Activated CD8-positive, alpha-beta T cell treated with anti-CD3 and anti-CD28 coated beads, Interleukin-2, amount 10 ng/mL, durations not matched to agents 7 days and 5 days (primary cell): ENCODE data around the gene FHDC1. TPM values are rescaled to one million over a fixed set of nuclear protein-coding genes. Genes with fewer than 3 reads are reported as not detected.

Experiments used
- ATAC-seq: fragments of 150-1000 bp; cut with Tn5 transposase; one replicate; pipeline ENCODE4 v1.10.0; 2021; ENCODE audit warnings: moderate library complexity
- CTCF ChIA-PET: fragments of 350-600 bp; sonication (Branson Sonifier 250); formaldehyde crosslinking; loops from one replicate; lab custom pipeline; 2021; ENCODE audit warnings: antibody characterized with exemption; lab: Charles Lee
- POLR2A ChIA-PET: fragments of 350-600 bp; sonication (Branson Sonifier 250); formaldehyde crosslinking; loops from one replicate; lab custom pipeline; 2021; ENCODE audit warnings: antibody characterized with exemption; lab: Charles Lee
- DNase-seq: peaks from one replicate; pipeline ENCODE4 v3.0.0-alpha.2; 2020
- H3K27ac Mint-ChIP-seq: one replicate; pipeline ENCODE4 v1.8.0; 2021; ENCODE audit warnings: mild to moderate bottlenecking, mixed read lengths
- H3K27me3 Mint-ChIP-seq: one replicate; pipeline ENCODE4 v1.8.0; 2021; ENCODE audit warnings: low read depth, mixed read lengths
- H3K36me3 Mint-ChIP-seq: one replicate; pipeline ENCODE4 v1.8.0; 2021; ENCODE audit warnings: low read depth, mixed read lengths
- H3K4me1 Mint-ChIP-seq: one replicate; pipeline ENCODE4 v1.8.0; 2021; ENCODE audit warnings: low read depth, mixed read lengths
- H3K4me3 Mint-ChIP-seq: one replicate; pipeline ENCODE4 v1.8.0; 2021; ENCODE audit warnings: mild to moderate bottlenecking, mixed read lengths
- H3K9me3 Mint-ChIP-seq: one replicate; pipeline ENCODE4 v1.8.0; 2022; ENCODE audit warnings: mixed read lengths; ENCODE audit not compliant: insufficient read depth
- total RNA-seq, 2 experiments: library from RNA; stranded (reverse); gene quantifications; one replicate each; pipeline ENCODE4 v1.2.3, GENCODE V29; 2021

The FHDC1 gene
- total RNA-seq, 2 experiments from 2014 or later, result 0.13 to 0.24 TPM

GRCh38 chr4:152974468-152975379 is 38.6 kb downstream of the FHDC1 start:
- peaks cover 2% of the 10 kb centered on the region for H3K27me3 Mint-ChIP-seq
- CTCF ChIA-PET, result no interaction called here

GRCh38 chr4:152975380-152976211 is 39.5 kb downstream of the FHDC1 start:
- no peak for ATAC-seq
- ChIA-PET POLR2A (no interaction called here), CTCF (no interaction called here)
- Mint-ChIP-seq H3K4me1 (no peaks in the 10 kb centered on the region), H3K36me3 (no peaks in the 10 kb centered on the region), H3K9me3 (no peaks in the 10 kb centered on the region), H3K27me3 (peaks cover 2% of the 10 kb centered on the region), H3K4me3 (no peak overlapping the region), H3K27ac (no peak overlapping the region)
- DNase-seq, result no peak

More at GRCh38 chr4:152974468-152975379, 38.6 kb downstream of the FHDC1 start:
- no peak for ATAC-seq
- H3K4me1 Mint-ChIP-seq, result no peaks in the 10 kb centered on the region
- H3K27ac Mint-ChIP-seq, result no peak overlapping the region
- H3K36me3 Mint-ChIP-seq, result no peaks in the 10 kb centered on the region
- H3K9me3 Mint-ChIP-seq, result no peaks in the 10 kb centered on the region
- no peak for DNase-seq
- H3K4me3 Mint-ChIP-seq, result no peak overlapping the region
- POLR2A ChIA-PET, result no interaction called here

DNA sequence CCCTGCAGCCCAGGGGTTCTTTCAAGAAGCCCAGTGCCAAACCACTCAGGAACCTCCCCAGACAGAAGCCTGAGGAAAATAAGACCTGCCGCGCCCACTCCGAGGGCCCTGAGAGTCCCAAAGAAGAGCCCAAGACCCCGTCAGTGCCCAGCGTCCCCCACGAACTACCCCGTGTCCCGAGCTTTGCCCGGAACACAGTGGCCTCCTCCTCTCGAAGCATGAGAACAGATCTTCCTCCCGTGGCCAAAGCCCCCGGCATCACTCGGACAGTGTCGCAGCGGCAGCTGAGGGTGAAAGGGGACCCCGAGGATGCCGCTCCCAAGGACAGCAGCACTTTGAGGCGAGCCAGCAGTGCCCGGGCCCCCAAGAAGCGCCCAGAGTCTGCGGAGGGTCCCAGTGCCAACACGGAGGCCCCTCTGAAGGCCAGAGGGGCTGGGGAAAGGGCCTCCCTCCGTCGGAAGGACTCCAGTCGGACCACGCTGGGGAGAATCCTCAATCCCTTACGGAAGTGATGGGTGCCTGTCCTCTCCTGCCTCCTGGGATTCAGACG is 40.2 kb downstream of the FHDC1 start:
- no peak overlapping the region for H3K4me3 Mint-ChIP-seq
- no peak overlapping the region for H3K27ac Mint-ChIP-seq
- CTCF ChIA-PET, result no interaction called here
- H3K27me3 Mint-ChIP-seq, result peaks cover 2% of the 10 kb centered on the region
- POLR2A ChIA-PET, result no interaction called here
- no peaks in the 10 kb centered on the region for H3K4me1 Mint-ChIP-seq
- ATAC-seq, result no peak
- H3K9me3 Mint-ChIP-seq, result no peaks in the 10 kb centered on the region
- DNase-seq, result no peak
- no peaks in the 10 kb centered on the region for H3K36me3 Mint-ChIP-seq

- ChIA-PET CTCF (no interaction called here), POLR2A (no interaction called here)
- no peak for ATAC-seq
- no peak for DNase-seq
- no peaks in the 10 kb centered on the region for H3K9me3 Mint-ChIP-seq
- no peak overlapping the region for H3K4me3 Mint-ChIP-seq
- H3K4me1 Mint-ChIP-seq, result no peaks in the 10 kb centered on the region
- no peaks in the 10 kb centered on the region for H3K36me3 Mint-ChIP-seq
- H3K27me3 Mint-ChIP-seq, result peaks cover 2% of the 10 kb centered on the region
- no peak overlapping the region for H3K27ac Mint-ChIP-seq
These were observed 43.7 kb downstream of the FHDC1 start for GRCh38 chr4:152979731-152980330.

DNA sequence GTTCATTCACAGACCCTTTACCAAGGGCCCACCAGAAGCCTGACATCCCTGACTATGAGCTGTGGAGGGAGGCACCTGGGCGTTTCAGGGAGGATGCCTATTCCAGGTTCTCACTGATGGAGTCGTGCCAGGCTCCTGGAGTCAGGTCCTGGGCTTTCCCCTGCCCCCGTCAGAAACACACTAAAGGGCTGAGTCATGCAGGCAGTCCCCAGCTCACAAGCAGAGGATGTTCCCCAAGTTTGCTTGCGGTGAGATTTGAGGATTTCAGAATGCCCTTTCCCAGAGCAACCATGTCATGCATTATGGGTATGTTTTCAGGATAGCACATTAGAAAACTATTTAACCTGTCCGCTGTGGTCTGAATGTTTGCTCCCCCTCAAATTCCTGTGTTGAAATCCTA is 45.2 kb downstream of the FHDC1 start:
- ChIA-PET CTCF (no interaction called here), POLR2A (no interaction called here)
- Mint-ChIP-seq H3K36me3 (no peaks in the 10 kb centered on the region), H3K9me3 (no peaks in the 10 kb centered on the region), H3K4me3 (no peak overlapping the region), H3K27ac (no peak overlapping the region), H3K27me3 (peaks cover 2% of the 10 kb centered on the region), H3K4me1 (no peaks in the 10 kb centered on the region)
- ATAC-seq (no peak), DNase-seq (no peak)

- Mint-ChIP-seq H3K36me3 (no peaks in the 10 kb centered on the region), H3K27me3 (peaks cover 2% of the 10 kb centered on the region), H3K4me3 (no peak overlapping the region), H3K27ac (no peak overlapping the region), H3K9me3 (no peaks in the 10 kb centered on the region), H3K4me1 (no peaks in the 10 kb centered on the region)
- ATAC-seq (no peak), DNase-seq (no peak)
- POLR2A ChIA-PET, result no interaction called here
- CTCF ChIA-PET, result no interaction called here
These were observed 45.7 kb downstream of the FHDC1 start for GRCh38 chr4:152981842-152982241.

GRCh38 chr4:152983221-152983620 is 47.1 kb downstream of the FHDC1 start:
- Mint-ChIP-seq H3K4me1 (no peaks in the 10 kb centered on the region), H3K36me3 (no peaks in the 10 kb centered on the region), H3K4me3 (no peak overlapping the region), H3K27ac (no peak overlapping the region), H3K27me3 (no peaks in the 10 kb centered on the region), H3K9me3 (no peaks in the 10 kb centered on the region)
- POLR2A ChIA-PET, result interaction anchor here (0.6 kb wide), 1 partner anchor 1486 kb away, joined by 3 read pairs; no protein-coding TSS in a partner anchor
- ATAC-seq, result no peak
- CTCF ChIA-PET, result no interaction called here
- DNase-seq, result no peak

GRCh38 chr4:152983774-152984411 is 47.8 kb downstream of the FHDC1 start:
- Mint-ChIP-seq H3K27ac (no peak overlapping the region), H3K4me1 (no peaks in the 10 kb centered on the region), H3K36me3 (no peaks in the 10 kb centered on the region), H3K9me3 (no peaks in the 10 kb centered on the region), H3K27me3 (no peaks in the 10 kb centered on the region), H3K4me3 (no peak overlapping the region)
- ChIA-PET POLR2A (no interaction called here), CTCF (no interaction called here)
- no peak for DNase-seq
- ATAC-seq, result no peak

DNA sequence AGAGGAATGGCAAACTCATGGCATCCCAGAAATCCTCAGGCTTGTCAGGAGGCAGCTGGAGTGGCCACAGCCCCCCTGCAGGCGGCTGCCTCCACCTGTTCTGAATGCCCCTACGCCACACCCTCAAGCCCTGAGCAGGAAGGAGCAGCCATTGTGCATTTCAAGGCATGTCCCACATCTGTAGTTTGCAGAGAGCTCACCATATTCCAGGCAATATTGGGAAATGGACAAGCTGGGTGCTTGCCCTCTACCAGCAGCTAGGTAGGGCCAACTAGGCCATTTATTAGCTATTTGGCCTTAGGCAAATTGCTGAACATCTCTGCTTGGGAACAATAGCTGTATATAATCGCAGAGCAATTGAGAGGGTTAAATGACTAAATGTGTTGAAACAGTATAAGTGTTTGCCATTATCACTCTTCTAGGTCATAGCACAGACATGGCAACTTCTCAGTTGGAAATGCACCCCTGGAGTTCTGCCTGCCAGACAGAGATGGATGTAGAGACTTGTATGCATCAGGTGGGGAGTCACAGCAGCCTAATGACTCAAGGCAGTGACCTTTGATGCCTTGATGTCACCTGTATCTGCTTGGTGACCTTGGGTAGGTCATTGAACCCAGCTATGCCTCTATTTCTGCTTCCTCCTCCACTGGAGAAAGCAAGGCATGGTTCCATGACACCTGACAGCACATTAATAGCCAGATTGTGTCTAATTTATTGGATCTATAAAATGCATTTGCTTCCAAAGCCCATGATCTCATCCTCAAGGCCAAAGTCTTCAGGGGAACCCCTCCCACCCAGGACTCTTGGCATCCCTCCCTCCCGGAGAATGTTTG is 52.8 kb downstream of the FHDC1 start:
- CTCF ChIA-PET, result no interaction called here
- H3K9me3 Mint-ChIP-seq, result no peaks in the 10 kb centered on the region
- DNase-seq (no peak), ATAC-seq (no peak)
- no peaks in the 10 kb centered on the region for H3K36me3 Mint-ChIP-seq
- no peak overlapping the region for H3K4me3 Mint-ChIP-seq
- no peaks in the 10 kb centered on the region for H3K4me1 Mint-ChIP-seq
- no peaks in the 10 kb centered on the region for H3K27me3 Mint-ChIP-seq
- POLR2A ChIA-PET, result interaction anchor here (0.6 kb wide), 1 partner anchor 701 kb away, joined by 3 read pairs; no protein-coding TSS in a partner anchor
- H3K27ac Mint-ChIP-seq, result no peak overlapping the region

- ATAC-seq, result no peak
- H3K27me3 Mint-ChIP-seq, result no peaks in the 10 kb centered on the region
- POLR2A ChIA-PET, result no interaction called here
These were observed 53.4 kb downstream of the FHDC1 start for GRCh38 chr4:152989554-152989970.

More at GRCh38 chr4:152989554-152989970, 53.4 kb downstream of the FHDC1 start:
- no peaks in the 10 kb centered on the region for H3K4me1 Mint-ChIP-seq
- CTCF ChIA-PET, result no interaction called here
- no peak overlapping the region for H3K27ac Mint-ChIP-seq
- H3K9me3 Mint-ChIP-seq, result no peaks in the 10 kb centered on the region
- no peak overlapping the region for H3K4me3 Mint-ChIP-seq
- DNase-seq, result no peak
- no peaks in the 10 kb centered on the region for H3K36me3 Mint-ChIP-seq
